Measurements from ENCODE around the gene EML3.

GRCh38 chr11:62566247-62566646 lies 46.3 kb downstream of the EML3 start:
- TF ChIP-seq POLR2AphosphoS5 (IDR thresholded peaks at IDR 0.05; ENCODE audit: low read depth, low read length), result no peak
- TF ChIP-seq POLR2A (IDR thresholded peaks at IDR 0.05; ENCODE audit: low read depth, low read length), result no peak
- TF ChIP-seq TAF1 (IDR thresholded peaks at IDR 0.05; ENCODE audit: borderline replicate concordance, low read depth, low read length), result no peak

Measured in GM12892 (cell line).